LHCN-M2 (cell line): ENCODE data around the gene DNAJC4. TPM values are rescaled to one million over a fixed set of nuclear protein-coding genes. Genes with fewer than 3 reads are reported as not detected.
A peak's percentile ranks its signal among the peaks of the same experiment; 100 is the strongest.

Source experiments
- DNase-seq: peaks from one replicate; pipeline ENCODE4 v3.0.0-alpha.2; 2012; ENCODE audit warnings: low read depth
- total RNA-seq: library from RNA; depleted of rRNA; stranded (reverse); fragments of >200 nt; gene quantifications from 2 replicates; pipeline ENCODE4 v1.2.3, GENCODE V29; 2014

DNAJC4 gene
- total RNA-seq, 1 experiment from 2014 or later: 4.4 TPM

DNA sequence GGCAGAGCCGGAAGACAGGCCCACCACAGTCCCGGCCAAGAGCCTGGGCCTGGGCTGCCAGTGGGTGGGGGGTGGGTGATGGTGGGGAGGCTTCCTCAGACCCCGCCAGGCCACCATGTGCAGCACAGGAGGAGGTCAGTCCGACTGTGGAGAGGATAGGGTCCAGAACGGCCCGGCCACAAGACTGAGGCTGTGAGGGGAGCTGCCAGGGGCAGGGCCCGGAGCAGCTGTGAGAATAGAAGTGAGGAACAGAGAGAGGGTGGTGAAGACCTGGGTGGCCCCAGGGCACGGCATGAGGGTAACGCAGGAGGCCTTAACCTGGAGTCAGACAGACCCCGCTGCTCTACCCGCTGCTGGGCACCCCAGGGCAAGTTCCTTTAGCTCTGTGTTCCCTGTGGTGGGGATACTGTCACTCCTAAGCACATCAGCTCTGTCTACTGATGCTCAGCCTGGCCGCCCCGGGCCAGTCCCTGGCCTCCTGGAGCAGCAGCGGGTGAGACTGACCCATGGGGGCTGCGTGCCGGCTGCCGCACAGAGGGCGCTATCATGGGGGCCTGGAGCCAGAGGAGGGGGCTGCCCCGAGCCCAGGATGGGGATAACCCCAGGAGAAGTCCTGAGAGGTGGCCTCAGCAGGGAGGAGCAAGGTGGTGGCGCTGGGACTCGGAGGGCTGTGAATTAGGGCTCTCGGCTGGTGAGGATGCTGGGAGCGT is 22.1 kb upstream of the DNAJC4 start:
- no peak for DNase-seq

DNA sequence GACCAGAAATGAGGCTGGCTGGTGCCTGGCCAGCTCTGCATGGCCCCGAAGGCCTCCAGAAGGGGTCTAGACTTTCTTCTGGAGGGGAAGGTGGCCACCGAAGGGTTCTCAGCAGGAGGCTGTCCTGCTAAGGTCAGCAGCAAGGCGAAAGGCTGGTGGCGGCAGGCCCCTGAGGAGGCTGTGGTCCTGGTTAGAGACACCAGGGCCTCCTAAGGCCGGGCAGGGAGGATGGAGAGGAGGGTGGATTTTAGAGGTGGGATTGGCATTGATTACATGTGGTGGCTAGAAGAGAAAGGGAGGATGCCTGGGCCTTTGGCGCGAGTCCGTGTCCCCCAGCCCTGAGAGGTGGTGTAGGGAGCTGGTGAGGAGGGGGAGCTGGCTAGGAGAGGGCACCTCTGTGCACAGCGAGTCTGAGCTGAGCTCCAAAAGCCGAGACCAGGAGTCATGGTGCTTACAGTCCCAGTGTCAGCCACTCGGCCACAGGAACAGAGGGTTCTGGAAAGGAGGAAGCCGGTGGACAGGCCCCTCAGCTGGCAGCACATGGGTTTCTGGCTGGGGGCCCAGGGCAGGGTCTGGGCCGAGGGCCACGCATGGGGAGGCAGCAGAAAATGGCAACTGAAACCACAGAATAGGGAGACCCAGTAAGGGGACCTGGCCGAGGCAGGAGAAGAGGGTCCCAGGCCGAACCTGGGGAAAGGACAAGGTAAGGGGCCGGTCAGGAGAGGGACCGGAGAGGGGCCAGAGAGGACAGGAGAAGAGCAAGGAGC is 21.4 kb upstream of the DNAJC4 start:
- DNase-seq: no peak

DNA sequence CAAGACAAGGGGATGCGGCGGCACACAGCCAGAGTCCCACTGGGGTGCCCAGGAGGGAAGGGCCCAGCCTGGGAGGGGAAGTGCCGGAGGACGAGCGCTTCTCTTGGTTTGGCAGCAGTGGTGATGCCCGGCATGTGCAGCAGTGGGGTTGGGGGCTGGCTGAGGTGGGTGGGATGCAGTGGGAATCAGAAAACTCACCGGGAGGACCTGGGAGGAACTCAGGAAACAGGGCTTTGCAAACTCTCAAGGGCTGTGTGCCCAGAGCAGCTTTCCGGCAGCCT is 20.8 kb upstream of the DNAJC4 start:
- no peak for DNase-seq

DNA sequence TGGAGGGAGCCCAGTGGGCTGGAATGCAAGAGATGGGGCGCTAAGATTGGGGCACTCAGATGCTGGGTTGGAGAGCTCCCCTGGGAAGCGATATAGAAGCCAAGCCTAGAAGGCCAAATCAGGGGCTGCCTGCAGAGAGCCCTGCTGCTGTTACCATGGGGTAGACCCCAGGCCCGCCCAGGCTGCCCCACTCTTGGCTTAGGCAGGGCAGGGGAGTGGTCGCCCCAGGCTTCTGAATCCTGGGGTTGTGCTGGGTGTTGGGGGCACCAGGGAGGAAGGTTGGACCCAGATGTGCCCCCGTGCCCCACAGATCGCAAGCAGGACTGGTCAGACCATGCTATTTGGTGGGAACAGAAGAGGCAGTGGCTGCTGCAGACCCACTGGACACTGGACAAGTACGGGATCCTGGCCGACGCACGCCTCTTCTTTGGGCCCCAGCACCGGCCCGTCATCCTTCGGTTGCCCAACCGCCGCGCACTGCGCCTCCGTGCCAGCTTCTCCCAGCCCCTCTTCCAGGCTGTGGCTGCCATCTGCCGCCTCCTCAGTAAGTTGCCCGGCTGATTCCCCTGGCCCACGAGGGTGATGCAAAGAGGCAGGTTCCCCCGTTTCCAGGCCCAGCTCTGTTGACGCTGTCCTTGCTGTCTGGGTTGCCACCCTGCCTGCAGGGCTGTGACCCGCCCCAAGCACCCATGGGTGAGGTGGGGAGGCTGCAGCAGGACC is 19.9 kb upstream of the DNAJC4 start:
- DNase-seq: no peak

DNA sequence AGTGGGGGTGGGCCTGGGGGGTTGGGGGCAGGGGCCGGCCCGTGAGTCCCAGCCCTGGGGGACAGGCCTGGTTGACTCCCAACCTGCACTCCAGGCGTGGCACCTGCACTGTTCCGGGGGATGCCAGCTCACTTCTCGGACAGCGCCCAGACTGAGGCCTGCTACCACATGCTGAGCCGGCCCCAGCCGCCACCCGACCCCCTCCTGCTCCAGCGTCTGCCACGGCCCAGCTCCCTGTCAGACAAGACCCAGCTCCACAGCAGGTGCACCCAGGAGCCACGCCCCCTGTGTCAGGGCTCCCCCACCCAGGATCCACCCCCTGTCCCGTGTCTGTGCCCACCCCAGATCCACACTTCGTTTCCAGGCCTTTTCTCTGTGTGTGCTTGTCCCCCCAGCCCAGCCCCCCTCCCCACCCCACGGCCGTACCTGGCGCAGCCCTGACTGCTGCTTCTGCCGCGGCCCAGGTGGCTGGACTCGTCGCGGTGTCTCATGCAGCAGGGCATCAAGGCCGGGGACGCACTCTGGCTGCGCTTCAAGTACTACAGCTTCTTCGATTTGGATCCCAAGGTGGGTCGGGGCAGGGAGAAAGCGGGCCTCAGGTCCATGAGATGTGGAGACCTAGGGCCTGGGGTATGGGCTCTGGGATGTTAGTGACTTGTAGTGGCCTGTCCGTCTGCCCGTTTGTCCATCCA is 19.0 kb upstream of the DNAJC4 start:
- no peak for DNase-seq

DNA sequence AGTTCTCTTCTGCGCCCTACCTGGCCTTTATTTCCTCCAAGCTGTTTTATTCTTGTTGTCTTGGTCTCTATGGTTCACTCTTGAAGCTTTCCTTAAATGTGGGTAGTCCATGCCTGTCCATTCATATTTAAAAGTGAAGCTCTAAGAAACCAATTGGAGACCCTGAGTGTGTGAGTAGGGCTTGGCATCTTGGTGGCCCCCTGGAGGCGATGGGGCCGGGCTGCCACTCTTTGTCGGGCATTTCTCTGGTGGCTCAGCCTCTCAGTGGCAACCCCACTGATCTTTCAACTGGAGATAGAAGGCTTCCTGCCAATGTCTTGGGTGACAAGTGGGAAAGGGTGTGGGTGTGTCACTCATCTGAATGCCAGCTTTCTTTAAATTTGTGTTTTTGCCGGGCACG is 13.5 kb upstream of the DNAJC4 start:
- DNase-seq: no peak

DNA sequence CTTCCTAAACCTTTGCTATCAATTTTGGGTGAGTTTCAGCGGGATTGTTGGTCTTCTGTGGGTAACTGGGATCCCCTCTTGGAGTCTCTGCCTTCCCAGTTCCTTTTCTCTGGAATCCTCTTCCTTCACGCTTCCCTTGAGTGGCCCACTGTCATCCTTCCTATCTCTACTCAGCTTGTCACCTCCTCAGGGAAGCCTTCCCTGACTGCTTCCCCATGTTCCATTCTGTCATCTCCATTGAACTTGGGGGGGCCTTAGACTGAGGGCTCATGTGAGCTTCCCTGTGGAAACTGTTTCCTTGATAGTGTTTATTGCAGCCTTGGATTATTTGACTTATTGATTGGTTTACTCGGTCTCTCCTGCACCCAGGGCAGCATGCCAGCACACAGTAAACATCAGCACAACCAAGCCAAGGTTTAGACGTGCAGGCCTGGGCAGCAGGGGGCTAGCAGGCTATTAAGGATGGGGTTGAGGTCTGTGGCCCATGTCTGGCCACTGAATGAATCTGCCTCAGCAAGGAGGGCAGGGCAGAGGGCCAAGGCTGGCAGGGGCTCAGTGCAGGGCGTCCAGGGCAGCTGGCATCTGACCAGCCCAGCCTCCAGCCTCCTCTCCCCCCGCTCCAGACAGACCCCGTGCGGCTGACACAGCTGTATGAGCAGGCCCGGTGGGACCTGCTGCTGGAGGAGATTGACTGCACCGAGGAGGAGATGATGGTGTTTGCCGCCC is 11.6 kb upstream of the DNAJC4 start:
- no peak for DNase-seq

DNA sequence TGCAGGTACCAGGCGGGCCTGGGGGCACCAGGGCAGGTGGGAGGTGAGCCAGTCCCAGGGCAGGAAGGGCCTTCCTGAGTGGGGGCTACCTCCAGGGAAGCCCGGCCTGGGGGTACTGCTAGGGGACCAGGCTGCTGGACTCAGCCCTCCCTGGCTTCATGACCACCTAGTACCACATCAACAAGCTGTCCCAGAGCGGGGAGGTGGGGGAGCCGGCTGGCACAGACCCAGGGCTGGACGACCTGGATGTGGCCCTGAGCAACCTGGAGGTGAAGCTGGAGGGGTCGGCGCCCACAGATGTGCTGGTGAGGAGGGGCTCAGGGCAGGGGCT is 11.0 kb upstream of the DNAJC4 start:
- no peak for DNase-seq

DNA sequence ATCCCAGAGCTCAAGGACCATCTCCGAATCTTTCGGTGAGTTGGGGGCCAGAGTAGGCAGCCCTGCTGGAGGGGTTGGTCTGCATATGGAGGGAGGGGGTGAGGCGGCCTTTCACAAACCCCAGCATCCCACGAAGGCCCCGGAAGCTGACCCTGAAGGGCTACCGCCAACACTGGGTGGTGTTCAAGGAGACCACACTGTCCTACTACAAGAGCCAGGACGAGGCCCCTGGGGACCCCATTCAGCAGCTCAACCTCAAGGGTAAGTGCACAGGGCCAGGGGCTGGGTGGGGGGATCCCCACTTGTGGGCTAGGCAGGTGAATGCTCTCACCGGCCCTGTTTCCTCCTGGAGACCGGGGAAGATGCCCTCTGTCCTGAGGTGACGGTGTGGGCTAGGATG is 10.6 kb upstream of the DNAJC4 start:
- no peak for DNase-seq

DNA sequence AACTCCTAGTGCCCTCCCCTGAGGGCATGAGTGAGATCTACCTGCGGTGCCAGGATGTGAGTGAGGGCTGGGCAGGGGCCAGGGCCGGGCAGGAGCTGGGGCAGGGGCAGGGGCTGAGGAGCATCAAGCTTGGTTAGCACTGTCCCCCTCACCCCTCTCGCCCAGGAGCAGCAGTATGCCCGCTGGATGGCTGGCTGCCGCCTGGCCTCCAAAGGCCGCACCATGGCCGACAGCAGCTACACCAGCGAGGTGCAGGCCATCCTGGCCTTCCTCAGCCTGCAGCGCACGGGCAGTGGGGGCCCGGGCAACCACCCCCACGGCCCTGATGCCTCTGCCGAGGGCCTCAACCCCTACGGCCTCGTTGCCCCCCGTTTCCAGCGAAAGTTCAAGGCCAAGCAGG is 10.1 kb upstream of the DNAJC4 start:
- DNase-seq: no peak

DNA sequence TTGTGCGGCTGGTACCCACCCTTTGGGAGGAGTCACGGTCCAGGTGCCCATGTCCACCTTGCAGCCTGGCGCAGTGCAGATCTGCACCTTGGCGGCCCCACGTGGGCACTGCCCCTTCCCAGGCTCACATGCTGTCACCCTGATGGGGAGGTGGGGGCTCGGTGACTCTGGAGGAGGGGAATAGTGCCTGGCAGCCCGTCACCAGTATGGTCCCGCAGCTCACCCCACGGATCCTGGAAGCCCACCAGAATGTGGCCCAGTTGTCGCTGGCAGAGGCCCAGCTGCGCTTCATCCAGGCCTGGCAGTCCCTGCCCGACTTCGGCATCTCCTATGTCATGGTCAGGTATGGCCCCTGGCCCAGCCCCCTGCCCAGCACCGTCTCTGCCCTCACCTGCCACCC is 9.6 kb upstream of the DNAJC4 start:
- DNase-seq: no peak

DNA sequence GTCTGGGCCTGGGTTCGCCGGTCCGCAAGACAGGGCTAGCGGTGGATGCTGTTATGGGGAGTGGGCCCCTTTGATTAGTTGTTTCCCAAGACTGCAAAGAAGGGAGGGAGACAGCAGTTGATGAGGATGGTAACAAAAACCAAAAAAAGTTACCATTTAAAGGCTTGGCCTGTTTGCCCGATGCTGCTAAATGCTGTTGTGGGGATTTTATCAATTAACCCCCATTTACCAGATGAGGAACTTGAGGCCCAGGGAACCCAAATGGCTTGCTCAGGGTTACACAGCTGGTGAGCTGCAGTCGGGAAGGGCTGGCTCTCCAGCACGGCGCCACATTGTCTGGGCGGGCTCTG is 7.7 kb upstream of the DNAJC4 start:
- DNase-seq: no peak

DNA sequence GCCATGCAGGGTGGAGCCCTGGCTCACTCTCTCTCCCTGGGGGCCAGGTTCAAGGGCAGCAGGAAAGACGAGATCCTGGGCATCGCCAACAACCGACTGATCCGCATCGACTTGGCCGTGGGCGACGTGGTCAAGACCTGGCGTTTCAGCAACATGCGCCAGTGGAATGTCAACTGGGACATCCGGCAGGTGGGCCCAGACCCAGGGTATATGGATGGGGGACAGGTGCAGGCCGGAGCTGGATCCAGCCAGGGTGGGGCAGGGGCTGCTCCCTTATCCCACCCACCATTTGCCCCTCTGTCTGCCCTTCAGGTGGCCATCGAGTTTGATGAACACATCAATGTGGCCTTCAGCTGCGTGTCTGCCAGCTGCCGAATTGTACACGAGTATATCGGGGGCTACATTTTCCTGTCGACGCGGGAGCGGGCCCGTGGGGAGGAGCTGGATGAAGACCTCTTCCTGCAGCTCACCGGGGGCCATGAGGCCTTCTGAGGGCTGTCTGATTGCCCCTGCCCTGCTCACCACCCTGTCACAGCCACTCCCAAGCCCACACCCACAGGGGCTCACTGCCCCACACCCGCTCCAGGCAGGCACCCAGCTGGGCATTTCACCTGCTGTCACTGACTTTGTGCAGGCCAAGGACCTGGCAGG is 7.2 kb upstream of the DNAJC4 start:
- no peak for DNase-seq

DNA sequence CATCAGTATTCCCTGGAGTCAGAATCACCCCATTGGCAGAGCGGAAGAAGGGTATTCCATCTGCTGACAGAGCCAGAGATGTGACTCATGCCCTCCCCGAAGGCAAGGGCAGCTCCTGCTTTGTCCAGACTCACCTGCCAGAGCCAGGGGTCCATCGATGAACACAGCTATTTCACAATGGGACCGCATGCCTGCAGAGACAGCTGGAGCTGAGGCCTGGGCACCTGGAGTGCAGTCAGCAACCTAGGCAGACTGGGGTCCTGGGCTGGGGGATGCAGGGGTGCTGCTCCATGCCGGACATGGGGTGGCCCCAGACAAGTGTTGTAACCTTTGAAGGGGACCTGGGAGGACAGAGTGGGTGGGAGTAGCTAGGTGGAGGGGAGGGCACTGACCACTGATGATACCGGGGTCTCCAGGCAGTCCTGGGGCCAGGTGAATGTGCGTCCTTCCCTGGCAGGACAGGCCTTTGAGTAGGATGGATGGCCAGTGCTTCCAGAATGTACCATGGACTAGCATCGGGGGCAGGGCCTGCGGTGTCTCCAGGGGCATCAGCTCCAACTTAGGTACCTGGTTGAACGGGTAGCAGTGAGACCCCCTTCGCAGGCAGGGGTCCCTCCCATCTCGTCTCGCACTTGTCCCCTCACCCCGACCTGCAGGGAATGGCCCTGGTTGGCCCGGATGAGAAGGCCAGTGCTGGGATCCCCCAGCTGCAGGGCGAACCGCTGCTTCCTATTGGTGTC is 6.0 kb upstream of the DNAJC4 start:
- no peak for DNase-seq

DNA sequence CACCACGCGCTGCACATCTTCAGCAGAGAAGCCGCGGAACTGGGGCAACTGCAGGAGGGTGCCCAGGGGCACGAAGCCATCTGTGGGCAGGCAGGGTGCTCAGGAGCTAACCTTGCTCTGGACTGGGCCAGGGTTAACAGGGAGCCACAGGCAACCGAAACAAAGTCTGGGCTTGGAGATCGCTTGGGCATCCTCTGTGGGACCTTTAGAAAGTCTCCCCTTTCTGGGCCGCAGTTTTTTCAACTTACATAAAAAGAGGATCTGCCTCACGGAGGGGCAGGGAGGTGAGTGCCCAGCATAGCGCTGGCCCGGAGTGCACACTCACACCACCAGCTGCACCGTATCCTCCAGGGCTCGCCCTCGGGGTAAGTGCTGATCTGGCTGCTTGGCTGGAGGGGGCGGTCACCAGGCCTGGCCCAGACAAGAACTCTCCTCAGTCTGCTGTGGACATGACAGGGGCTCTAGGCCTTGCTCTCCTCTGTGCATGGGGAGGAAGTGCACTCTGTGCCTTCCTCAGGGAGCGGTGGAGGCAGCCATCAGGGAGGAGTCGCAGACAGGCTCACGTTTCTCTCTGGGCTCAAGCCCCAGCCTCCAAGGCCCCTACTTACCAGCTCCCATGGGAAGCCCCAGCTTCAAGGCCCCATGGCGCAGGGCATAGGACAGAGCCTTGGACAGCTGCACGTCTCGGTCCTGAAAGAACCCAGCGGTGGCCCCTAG is 5.3 kb upstream of the DNAJC4 start:
- no peak for DNase-seq

DNA sequence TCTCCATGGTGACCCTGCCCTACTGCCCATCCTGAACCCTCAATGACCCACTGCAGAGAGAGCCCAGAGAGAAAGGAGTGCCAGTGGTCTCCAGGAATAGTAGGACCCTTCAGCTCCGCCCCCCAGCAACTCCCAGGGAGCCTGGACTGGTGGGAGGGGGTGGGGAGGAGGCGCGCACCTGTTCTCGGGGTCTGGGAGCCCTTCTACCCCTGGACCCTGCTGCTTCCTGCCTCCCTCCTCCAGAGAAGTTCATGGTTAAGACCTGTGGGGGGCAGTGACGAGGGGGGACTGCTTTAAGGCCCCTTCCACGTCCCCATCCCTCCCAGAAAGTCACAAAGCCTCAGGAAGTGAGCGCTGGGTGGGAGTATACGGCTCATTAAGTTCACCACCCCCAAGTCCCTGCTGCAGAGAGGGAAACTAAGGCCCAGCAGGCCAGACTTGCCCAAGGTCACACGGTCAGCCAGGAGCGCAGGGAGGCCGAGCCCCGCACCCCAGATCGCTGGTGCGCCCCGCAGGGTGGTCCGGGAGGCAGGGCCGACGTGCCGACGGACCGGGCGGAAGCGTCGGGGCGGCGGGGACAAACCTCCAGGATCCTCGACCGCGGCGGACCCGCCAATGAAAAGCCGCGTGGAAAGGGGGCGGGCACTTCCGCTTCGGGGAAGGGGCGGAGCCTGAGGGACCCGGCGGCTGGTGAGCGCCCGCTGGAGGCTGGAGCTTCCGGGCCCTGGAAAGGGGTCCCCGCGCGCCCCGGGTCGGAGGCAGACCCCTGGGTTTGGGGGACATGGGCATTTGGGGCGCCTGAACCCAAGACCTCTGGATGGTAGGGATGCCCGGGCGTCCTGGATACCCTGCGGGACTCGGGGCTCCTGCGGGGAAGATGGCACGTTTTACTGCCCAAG is 4.5 kb upstream of the DNAJC4 start, which contains the start of the genes NUDT22 and TRPT1:
NUDT22 (plus strand) TSS at position 667 of the 899 bp plus-strand sequence. CDS start 379 bp downstream, outside the sequence.
TRPT1 (minus strand) TSS at position 579 of the 899 bp plus-strand sequence; CDS start at position 253, 326 bp downstream.
- DNase-seq: peak; percentile 76

DNA sequence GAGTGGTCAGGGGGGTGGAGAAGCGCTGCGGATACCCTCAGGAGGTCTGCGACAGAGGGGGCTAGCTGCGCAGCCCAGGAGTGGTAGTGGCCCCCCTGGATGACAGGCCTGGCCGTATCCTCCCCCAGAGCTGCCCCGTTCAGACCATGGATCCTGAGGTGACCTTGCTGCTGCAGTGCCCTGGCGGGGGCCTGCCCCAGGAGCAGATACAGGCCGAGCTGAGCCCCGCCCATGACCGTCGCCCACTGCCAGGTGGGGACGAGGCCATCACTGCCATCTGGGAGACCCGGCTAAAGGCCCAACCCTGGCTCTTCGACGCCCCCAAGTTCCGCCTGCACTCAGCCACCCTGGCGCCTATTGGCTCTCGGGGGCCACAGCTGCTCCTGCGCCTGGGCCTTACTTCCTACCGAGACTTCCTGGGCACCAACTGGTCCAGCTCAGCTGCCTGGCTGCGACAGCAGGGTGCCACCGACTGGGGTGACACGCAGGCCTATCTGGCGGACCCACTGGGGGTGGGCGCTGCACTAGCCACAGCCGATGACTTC is 3.8 kb upstream of the DNAJC4 start:
- DNase-seq: peak; percentile 50

DNA sequence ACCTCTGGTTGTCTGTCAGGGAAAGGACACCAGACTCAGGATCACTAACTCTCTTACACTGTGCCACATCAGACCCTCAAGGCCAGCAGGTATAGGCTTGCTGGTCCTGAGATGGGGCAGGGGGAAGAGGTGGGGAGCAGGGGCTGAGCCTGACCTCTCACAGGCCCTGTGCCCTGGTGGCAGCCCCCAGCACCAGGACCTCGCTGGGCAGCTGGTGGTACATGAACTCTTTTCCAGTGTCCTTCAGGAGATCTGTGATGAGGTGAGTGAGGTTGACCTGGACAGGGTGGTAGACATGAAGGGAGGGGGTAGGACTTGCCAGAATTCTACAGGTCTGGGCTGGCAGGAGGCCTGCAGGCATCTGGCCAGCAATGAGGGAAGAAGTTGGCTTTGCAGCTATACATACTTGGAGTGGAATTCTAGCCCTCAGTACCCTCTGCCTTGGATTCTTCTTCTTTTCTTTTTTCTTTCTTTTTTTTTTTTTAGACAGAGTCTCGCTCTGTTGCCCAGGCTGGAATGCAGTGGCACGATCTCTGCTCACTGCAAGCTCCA is 2.9 kb upstream of the DNAJC4 start:
- no peak for DNase-seq
